Activated CD8-positive, alpha-beta memory T cell treated with anti-CD3 and anti-CD28 coated beads, Interleukin-2, amount 50 U/mL, for 24 hours (primary cell): ENCODE data around the gene RPS6KA5.
A peak's percentile ranks its signal among the peaks of the same experiment; 100 is the strongest.
"Not testable (repeated sequence)": the region's sequence is repeated elsewhere in the genome, so short reads cannot be mapped to it uniquely, and the experiment has no call there.

Experiments
- DNase-seq: peaks from one replicate; pipeline ENCODE4 v3.0.0-alpha.2; 2020; ENCODE audit errors: extremely low read depth

RPS6KA5 gene

DNA sequence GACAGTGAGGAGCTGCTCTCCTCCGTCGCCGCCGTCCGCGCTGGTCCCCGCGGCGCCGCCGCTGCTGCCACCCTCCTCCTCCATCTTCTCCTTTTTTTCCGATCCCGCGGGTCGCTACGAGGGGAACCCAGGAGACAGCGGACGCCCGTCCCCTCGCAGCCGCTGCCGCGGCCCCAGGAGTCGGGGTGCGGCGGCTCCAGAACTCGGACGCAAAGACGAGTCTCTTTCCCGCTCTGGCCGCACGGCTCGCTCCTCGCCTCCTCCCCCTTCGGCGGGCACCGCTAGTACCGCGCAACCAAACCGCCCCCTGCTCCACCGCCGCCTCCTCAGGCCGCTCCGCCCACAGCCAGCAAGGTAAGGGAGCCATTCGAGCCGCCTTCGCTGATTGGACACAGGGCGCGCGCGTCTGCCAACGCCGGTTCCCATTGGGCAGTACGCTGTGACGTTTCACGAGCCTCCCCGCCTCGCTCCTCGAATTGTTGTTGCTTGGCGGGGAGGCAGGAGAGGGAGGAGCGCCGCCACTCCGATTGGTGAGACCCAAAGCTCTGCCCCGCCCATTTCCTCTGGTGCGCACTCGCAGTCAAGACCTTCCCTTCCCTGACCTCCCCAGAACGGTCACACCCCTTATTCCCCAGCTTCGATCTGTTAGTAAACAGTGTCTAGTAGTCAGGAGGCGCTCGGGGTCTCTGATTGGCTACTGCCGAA is at the start of gene RPS6KA5:
Gene RPS6KA5 (minus strand): TSS at position 291 of the 705 bp plus-strand sequence. CDS start 207 bp downstream, at position 84.
- peak; percentile 100 for DNase-seq

- no peak for DNase-seq
Observed at GRCh38 chr14:91108941-91109611, 48.6 kb upstream of the RPS6KA5 start.

DNA sequence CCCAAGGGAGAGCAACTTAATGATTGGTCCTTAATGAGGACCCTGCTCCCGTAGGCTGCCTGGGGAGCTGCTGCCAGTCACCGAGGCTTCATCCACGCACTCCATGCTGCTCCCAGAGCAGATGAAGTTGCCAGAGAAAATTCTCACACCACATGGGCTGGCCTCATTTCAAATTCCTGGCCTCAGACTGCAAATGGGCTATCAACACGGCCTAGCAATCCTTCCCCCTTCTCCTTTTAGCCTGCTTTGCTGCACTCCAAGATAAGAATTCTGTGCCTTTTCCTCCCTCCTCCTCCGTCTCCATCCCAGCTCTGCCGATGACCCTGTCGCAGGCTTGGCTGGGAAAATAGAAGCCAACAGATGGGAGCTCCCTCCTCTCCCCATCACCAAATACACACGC is 42.7 kb upstream of the RPS6KA5 start:
- no peak for DNase-seq

GRCh38 chr14:91100102-91100501 is 39.7 kb upstream of the RPS6KA5 start:
- no peak for DNase-seq

GRCh38 chr14:91098591-91098990 is 38.1 kb upstream of the RPS6KA5 start:
- no peak for DNase-seq

DNA sequence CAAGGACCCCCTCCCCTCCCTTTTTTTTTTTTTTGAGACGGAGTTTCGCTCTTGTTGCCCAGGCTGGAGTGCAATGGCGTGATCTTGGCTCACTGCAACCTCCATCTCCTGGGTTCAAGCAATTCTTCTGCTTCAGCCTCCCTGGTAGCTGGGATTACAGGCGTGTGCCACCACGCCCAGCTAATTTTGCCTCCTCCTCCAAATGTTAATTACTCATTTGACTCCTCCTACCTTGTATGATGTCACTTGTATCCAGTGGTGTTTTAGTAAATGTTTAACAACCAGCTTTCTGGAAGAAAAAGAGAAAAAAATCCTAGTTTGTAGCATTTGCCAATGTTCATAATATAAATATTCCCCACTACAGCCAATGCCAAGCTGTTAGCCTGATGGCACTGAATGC is 37.2 kb upstream of the RPS6KA5 start:
- DNase-seq: not testable (repeated sequence)

- no peak for DNase-seq
Observed at GRCh38 chr14:91095178-91095577, 34.7 kb upstream of the RPS6KA5 start.

GRCh38 chr14:91094772-91095171 is 34.3 kb upstream of the RPS6KA5 start:
- no peak for DNase-seq

DNA sequence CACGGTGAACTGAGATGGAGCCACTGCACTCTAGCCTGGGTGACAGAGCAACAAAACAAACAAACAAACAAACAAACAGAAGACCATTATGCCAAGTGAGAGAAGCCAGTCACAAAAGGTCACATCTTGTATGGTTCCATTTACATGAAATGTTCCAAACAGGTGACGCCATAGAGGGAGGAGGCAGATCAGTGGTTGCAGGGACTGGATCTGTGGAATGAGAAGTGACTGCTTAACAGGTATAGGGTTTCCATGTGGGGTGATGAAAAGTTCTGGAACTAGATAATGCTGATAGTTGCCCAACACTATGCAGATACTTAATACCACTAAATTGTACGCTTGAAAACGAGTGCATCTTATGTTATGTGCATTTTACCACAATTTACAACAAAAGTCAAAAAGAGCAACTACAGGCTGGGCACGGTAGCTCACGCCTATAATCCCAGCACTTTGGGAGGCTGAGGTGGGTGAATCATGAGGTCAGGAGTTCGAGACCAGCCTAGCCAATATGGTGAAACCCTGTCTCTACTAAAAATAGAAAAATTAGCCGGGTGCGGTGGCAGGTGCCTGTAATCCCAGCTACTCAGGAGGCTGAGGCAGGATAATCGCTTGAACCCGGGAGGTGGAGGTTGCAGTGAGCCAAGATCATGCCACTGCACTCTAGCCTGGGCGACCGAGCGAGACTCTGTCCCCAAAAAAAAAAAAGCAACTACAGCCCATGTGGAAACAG is 33.5 kb upstream of the RPS6KA5 start:
- DNase-seq: not testable (repeated sequence)

GRCh38 chr14:91092073-91092472 is 31.6 kb upstream of the RPS6KA5 start:
- no peak for DNase-seq

- DNase-seq: no peak
Observed at GRCh38 chr14:91090743-91091142, 30.3 kb upstream of the RPS6KA5 start.

DNA sequence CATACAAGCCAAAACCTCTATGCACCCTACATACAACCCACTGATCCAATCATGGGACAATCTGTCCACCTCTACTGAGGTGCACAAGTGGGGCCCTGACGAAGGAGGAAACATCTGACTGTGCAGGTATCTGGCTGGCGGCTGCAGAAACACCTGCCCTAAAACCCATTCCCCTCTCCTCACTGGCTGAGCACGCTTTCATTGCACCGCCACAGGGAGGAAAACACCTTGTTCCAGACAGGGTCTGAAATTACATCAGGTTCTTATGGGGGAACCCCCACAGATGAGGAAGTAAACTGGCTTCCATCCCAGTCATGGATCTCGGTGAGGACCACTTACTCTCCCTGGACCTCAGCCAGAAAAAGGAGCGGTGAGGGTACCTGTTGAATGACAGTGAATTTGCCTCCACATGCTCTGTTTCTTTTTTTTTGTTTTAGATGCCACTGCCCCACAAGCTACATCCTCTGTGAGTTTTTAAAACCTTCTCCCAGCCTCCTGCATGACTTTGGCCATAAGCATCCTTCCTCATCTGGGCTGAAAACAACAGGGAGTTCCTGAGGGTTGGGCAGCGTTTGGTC is 29.6 kb upstream of the RPS6KA5 start:
- DNase-seq: no peak

DNA sequence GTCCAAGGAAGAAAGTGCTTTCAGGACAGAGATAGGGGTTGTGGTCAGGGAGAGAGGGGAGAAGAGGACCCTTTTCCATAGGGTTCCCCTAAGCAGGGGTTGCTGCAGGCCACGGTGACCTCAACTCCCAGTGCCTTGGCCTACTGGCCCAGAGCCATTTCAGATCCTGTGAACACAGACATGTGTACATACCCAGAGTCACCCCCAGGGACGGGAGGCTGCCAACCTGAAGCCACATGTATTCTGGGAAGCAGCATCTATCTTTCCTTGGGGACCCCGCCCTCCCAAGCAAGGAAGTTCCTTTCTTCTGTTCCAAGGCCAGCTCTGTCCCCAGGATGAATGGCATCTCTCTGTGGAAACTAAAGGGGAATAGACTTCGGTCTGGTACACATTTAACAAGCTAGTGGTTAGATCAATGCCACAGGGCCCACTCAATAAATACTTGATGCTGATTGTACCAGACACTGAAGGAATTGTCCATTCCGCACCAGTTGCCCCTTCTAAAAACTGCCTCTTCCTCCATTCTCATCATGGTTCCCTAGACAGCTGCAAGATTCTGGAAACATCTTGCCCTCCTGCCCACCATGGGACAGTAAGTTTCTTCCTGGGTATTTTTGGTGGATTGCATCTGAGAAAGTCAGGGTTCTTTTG is 28.3 kb upstream of the RPS6KA5 start:
- no peak for DNase-seq

DNA sequence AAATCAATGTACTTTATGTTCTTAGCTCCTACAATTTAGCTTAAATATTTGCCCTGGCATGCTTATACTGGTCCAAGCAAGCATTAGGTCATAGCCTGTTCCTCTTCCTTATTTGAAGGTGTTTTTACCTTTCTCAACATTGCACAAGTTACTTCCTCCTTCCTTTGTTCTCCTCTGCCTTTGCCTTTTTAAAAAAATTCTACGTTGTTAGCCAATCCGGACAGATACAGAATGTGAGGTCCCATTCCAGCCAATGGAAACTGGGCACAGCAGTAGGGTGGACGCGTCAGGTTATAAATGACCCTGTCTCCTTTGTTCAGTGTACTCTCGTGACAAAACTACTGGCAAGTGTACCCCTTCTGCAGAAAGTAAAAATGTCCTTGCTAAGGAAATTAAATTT is 27.0 kb upstream of the RPS6KA5 start:
- DNase-seq: not testable (repeated sequence)

- no peak for DNase-seq
Observed at GRCh38 chr14:91084516-91084915, 24.1 kb upstream of the RPS6KA5 start.

DNA sequence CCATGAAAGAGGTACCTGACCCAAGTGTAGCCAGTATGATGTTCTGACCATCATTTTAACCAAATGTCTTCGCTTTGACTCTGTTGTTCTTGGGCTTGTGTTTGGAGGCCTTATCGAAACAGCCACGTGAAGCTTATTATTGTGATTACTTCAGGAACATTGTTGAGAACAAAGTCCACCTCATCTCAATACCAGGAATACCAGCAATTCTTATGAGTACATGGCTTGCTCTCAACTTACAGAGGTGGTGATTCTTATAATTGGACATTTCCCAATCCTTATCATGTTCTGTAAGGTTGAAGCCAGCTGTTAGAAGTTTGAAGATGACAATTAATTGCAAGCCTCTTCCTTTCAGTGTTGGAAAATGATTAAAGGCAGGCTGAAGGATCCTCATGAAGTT is 21.8 kb upstream of the RPS6KA5 start:
- no peak for DNase-seq

- DNase-seq: no peak
Observed at GRCh38 chr14:91080071-91080470, 19.6 kb upstream of the RPS6KA5 start.

GRCh38 chr14:91078095-91078737 is 17.8 kb upstream of the RPS6KA5 start:
- DNase-seq: no peak

GRCh38 chr14:91075553-91075952 is 15.1 kb upstream of the RPS6KA5 start:
- DNase-seq: no peak

DNA sequence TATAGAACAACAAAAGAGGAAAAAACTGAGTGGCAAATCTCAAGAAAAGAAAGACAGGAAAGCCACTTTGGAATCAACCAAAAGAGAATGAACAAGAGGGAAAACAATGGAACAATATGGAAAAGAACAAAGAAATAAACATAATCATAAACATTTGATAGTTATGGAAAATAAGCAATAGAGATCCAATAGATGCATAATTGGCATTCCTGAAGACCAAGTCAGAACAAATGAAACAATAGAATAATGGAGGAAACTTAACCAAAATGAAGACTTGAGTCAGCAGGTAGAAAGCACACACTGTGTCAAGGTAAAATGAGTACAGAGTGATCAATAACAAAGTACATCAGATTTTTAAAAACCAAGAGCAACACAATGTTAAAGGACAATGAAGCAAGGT is 10.1 kb upstream of the RPS6KA5 start:
- DNase-seq: no peak

GRCh38 chr14:91068642-91069041 is 8.2 kb upstream of the RPS6KA5 start:
- DNase-seq: no peak
